ENCODE data around the gene SGO2.

- no peak for TF ChIP-seq EZH2 (optimal IDR thresholded peaks at IDR 0.05; ENCODE audit: low read depth, low read length)
- no peak for TF ChIP-seq CTCF (IDR thresholded peaks at IDR 0.05; ENCODE audit: low read length)
- no peak for TF ChIP-seq EZH2phosphoT487 (IDR thresholded peaks at IDR 0.05; ENCODE audit: low read length)
Observed at GRCh38 chr2:200613692-200614091, 87.7 kb downstream of the SGO2 start.

Measured in MM.1S (cell line).